Activated CD8-positive, alpha-beta T cell treated with anti-CD3 and anti-CD28 coated beads for 36 hours (primary cell): ENCODE data around the gene MYLIP. TPM values are rescaled to one million over a fixed set of nuclear protein-coding genes. Genes with fewer than 3 reads are reported as not detected.

Experiments
- ATAC-seq: fragments of 200-7000 bp; cut with Tn5 transposase; one replicate; pipeline ENCODE4 v1.10.0; 2021; ENCODE audit warnings: mild to moderate bottlenecking, moderate library complexity
- CTCF ChIA-PET: fragments of 350-600 bp; sonication (Branson Sonifier 250); formaldehyde crosslinking; loops from one replicate; lab custom pipeline; 2021; ENCODE audit warnings: antibody characterized with exemption; lab: Charles Lee
- POLR2A ChIA-PET: fragments of 350-600 bp; sonication (Branson Sonifier 250); formaldehyde crosslinking; loops from one replicate; lab custom pipeline; 2021; ENCODE audit warnings: antibody characterized with exemption; lab: Charles Lee
- DNase-seq: peaks from one replicate; pipeline ENCODE4 v3.0.0-alpha.2; 2020
- H3K27ac Mint-ChIP-seq: one replicate; pipeline ENCODE4 v1.8.0; 2021; ENCODE audit warnings: mild to moderate bottlenecking, mixed read lengths
- H3K27me3 Mint-ChIP-seq: one replicate; pipeline ENCODE4 v1.8.0; 2021; ENCODE audit warnings: mixed read lengths
- H3K36me3 Mint-ChIP-seq: one replicate; pipeline ENCODE4 v1.8.0; 2021; ENCODE audit warnings: low read depth, mixed read lengths
- H3K4me1 Mint-ChIP-seq: one replicate; pipeline ENCODE4 v1.8.0; 2021; ENCODE audit warnings: low read depth, mixed read lengths
- H3K4me3 Mint-ChIP-seq: one replicate; pipeline ENCODE4 v1.8.0; 2021; ENCODE audit warnings: mild to moderate bottlenecking, moderate library complexity, mixed read lengths
- H3K9me3 Mint-ChIP-seq: one replicate; pipeline ENCODE4 v1.8.0; 2021; ENCODE audit warnings: mixed read lengths
- intact Hi-C: fragments of 100-400 bp; cut with micrococcal nuclease; formaldehyde crosslinking; loops from one replicate; pipeline ENCODE4 v1.10.0; 2022
- total RNA-seq, 2 experiments: library from RNA; stranded (reverse); gene quantifications; one replicate each; pipeline ENCODE4 v1.2.3, GENCODE V29; 2021
- TF ChIP-seq, protein P1 (sequence below): fragments of 200-600 bp; IDR thresholded peaks from one replicate; pipeline ENCODE4 v1.8.0; 2022; ENCODE audit warnings: antibody characterized with exemption, mild to moderate bottlenecking

MYLIP gene
- total RNA-seq, 2 experiments from 2014 or later, result 7.7 to 8.1 TPM

DNA sequence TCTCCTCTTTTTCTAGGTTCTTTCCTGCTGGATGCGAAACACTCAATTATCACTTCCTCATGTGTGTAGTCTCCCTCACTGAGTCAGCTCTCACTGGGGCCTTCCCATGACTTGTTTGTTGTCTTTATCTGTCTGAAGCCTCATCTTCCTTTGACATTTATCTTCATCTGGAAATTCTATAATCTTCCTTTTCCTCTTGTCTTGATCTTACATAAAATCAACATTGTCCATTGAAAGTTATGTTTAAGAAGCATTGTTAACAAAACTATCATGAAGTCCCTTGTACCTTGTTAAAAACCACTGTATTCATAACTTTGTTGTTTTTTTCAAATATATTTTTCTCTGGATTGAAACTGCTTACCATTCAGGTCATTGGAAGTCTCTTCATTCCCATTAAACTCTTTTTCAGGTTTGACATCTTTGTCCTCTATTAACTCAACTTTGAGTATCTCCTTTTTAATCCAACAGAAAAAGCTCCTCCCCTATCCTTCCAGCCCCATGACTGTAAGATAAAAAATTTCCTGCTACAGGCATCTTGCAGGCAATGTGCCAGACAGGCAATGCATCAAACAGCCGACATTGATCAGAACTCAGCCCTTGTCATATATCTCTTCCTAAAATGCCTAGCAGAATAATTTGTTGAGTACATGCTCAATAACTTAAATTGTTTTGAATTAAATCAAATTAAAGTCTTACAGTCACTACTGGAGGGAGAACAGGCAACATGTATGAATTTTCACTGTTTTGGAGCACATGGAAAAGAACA, 34.8 kb downstream of the MYLIP start:
- H3K36me3 Mint-ChIP-seq, result no peaks in the 10 kb centered on the region
- intact Hi-C loops, result no loop called here
- H3K4me3 Mint-ChIP-seq, result no peak overlapping the region
- no peaks in the 10 kb centered on the region for H3K9me3 Mint-ChIP-seq
- no peak for ATAC-seq
- peaks cover 47% of the 10 kb centered on the region for H3K4me1 Mint-ChIP-seq
- TF ChIP-seq, protein P1, sequence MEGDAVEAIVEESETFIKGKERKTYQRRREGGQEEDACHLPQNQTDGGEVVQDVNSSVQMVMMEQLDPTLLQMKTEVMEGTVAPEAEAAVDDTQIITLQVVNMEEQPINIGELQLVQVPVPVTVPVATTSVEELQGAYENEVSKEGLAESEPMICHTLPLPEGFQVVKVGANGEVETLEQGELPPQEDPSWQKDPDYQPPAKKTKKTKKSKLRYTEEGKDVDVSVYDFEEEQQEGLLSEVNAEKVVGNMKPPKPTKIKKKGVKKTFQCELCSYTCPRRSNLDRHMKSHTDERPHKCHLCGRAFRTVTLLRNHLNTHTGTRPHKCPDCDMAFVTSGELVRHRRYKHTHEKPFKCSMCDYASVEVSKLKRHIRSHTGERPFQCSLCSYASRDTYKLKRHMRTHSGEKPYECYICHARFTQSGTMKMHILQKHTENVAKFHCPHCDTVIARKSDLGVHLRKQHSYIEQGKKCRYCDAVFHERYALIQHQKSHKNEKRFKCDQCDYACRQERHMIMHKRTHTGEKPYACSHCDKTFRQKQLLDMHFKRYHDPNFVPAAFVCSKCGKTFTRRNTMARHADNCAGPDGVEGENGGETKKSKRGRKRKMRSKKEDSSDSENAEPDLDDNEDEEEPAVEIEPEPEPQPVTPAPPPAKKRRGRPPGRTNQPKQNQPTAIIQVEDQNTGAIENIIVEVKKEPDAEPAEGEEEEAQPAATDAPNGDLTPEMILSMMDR, result no peak
- H3K27me3 Mint-ChIP-seq, result peaks cover 8% of the 10 kb centered on the region
- no peak for DNase-seq
- CTCF ChIA-PET, result interaction anchor here (1.1 to 2.7 kb wide), 4 partner anchors 19 to 35 kb away, joined by 3 to 10 read pairs (median 4); partner anchors contain the start of gene MYLIP
- POLR2A ChIA-PET, result interaction anchor here (0.7 kb wide), 1 partner anchor 32 kb away, joined by 3 read pairs; no protein-coding TSS in a partner anchor
- no peak overlapping the region for H3K27ac Mint-ChIP-seq

DNA sequence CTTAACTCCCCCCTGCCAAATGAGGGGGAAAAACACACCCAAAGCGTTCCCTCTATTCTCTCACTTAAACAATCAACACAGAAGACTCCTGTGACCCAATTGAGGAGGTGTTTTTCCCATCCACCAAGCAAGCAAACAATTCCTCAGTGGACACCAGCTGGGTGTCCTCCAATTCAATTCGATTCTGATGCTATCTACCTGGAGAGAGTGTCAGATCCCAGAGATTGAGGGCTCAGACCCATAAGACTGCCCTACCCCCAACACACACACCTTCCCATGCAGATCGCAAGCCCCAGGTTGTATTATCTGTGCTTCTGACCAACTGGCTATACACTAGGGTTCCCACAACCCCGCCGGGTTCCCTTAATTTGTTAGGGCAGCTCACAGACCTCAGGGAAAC, 36.8 kb downstream of the MYLIP start:
- Mint-ChIP-seq H3K27me3 (peaks cover 8% of the 10 kb centered on the region), H3K4me3 (no peak overlapping the region), H3K4me1 (peaks cover 50% of the 10 kb centered on the region), H3K36me3 (no peaks in the 10 kb centered on the region), H3K27ac (no peak overlapping the region), H3K9me3 (no peaks in the 10 kb centered on the region)
- ChIA-PET CTCF (interaction anchor here (2.0 to 2.5 kb wide), 2 partner anchors 17 to 37 kb away, joined by 6 to 10 read pairs; partner anchors contain the start of gene MYLIP), POLR2A (interaction anchor here (1.2 kb wide), 1 partner anchor 29 kb away, joined by 3 read pairs; no protein-coding TSS in a partner anchor)
- ATAC-seq (no peak), DNase-seq (no peak)
- intact Hi-C loops, result no loop called here
- TF ChIP-seq, protein P1, result no peak

- ATAC-seq, result no peak
- H3K4me3 Mint-ChIP-seq, result no peak overlapping the region
- no peaks in the 10 kb centered on the region for H3K36me3 Mint-ChIP-seq
- H3K4me1 Mint-ChIP-seq, result peaks cover 44% of the 10 kb centered on the region
- H3K27me3 Mint-ChIP-seq, result peaks cover 8% of the 10 kb centered on the region
- no peak overlapping the region for H3K27ac Mint-ChIP-seq
- DNase-seq, result no peak
- CTCF ChIA-PET, result interaction anchor here (1.0 to 2.5 kb wide), 5 partner anchors 11 to 38 kb away, joined by 3 to 10 read pairs (median 5); partner anchors contain the start of gene MYLIP
- no peaks in the 10 kb centered on the region for H3K9me3 Mint-ChIP-seq
- POLR2A ChIA-PET, result no interaction called here
- intact Hi-C loops, result no loop called here
- TF ChIP-seq, protein P1, result no peak
Measured at GRCh38 chr6:16166871-16167608, 38.2 kb downstream of the MYLIP start.

DNA sequence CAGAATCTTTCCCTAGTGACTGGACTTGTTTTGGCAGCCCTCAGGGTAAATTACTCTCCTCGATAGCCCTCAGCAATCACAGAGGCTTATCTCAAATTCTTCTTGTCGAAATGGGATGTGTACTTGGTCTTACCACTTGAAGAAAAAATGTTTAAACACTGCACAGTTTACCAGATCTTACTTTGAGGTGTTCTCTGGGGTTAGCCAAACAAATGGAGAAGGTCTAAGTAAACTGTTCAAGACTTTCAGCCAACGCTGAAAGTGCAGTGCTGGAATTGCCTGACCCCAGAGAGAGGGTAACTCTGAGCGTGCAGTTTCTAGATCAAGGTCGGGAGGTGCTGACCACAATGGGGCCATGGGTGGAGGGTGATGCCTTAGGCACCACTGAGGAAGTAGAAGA, 39.2 kb downstream of the MYLIP start:
- Mint-ChIP-seq H3K36me3 (no peaks in the 10 kb centered on the region), H3K27me3 (peaks cover 8% of the 10 kb centered on the region), H3K9me3 (no peaks in the 10 kb centered on the region), H3K4me1 (peaks cover 36% of the 10 kb centered on the region), H3K27ac (peak overlapping the region; percentile 53), H3K4me3 (no peak overlapping the region)
- ATAC-seq, result peak; percentile 71
- intact Hi-C loops, result no loop called here
- CTCF ChIA-PET, result no interaction called here
- TF ChIP-seq, protein P1, result no peak
- POLR2A ChIA-PET, result no interaction called here
- DNase-seq, result peak; percentile 60
